HCT116 (cell line): ENCODE data around the gene MYO10.

Source experiments
- EGR1 ChIP-seq: IDR thresholded peaks from 2 replicates; pipeline ENCODE4 v1.6.1; 2012; ENCODE audit warnings: low read depth
- ELF1 ChIP-seq: IDR thresholded peaks from 2 replicates; pipeline ENCODE4 v1.6.1; 2012; ENCODE audit warnings: low read depth, borderline replicate concordance
- EZH2 ChIP-seq: fragments of 200-600 bp; sonication (generic); IDR thresholded peaks from 2 replicates; pipeline ENCODE4 v1.6.1; 2017; ENCODE audit warnings: antibody characterized with exemption, mixed run types
- EZH2phosphoT487 ChIP-seq: fragments of 200-600 bp; IDR thresholded peaks from 2 replicates; pipeline ENCODE4 v1.6.1; 2018; ENCODE audit warnings: antibody characterized with exemption, borderline replicate concordance
- JUND ChIP-seq: IDR thresholded peaks from 2 replicates; pipeline ENCODE4 v1.6.1; 2012
- POLR2A ChIP-seq: IDR thresholded peaks from 2 replicates; pipeline ENCODE4 v1.7.0; 2011; ENCODE audit warnings: borderline replicate concordance; ENCODE audit not compliant: insufficient read depth, insufficient read length; ENCODE audit errors: extremely low read depth
- POLR2AphosphoS5 ChIP-seq: IDR thresholded peaks from 2 replicates; pipeline ENCODE4 v1.6.1; 2011; ENCODE audit warnings: mild to moderate bottlenecking, low read depth, low read length, moderate library complexity
- SP1 ChIP-seq: IDR thresholded peaks from 2 replicates; pipeline ENCODE4 v1.6.1; 2012; ENCODE audit warnings: low read depth
- ZNF274 ChIP-seq: fragments of 200-500 bp; sonication (Bioruptor generic); IDR thresholded peaks from 2 replicates; pipeline ENCODE4 v1.6.1; 2014; ENCODE audit warnings: mild to moderate bottlenecking, low read depth, low read length, inconsistent platforms
- TF ChIP-seq, protein P1 (sequence below), 3 experiments: fragments of 200-600 bp in 1 of 3; sonication (generic) in 1 of 3; IDR thresholded peaks in 2 of 3; conservative IDR thresholded peaks in 1 of 3; 2 replicates each; pipeline ENCODE4 v1.5.1; 2012 to 2017; ENCODE audit warnings: low read depth in 2 of 3, low read length in 2 of 3, antibody characterized with exemption in 1 of 3, borderline replicate concordance in 1 of 3, control low read depth in 1 of 3, mild to moderate bottlenecking in 1 of 3, mixed read lengths in 1 of 3, mixed run types in 1 of 3, moderate library complexity in 1 of 3; ENCODE audit not compliant: insufficient read depth in 1 of 3
- TF ChIP-seq, protein P2 (sequence below): IDR thresholded peaks from 2 replicates; pipeline ENCODE4 v1.6.1; 2012
- TF ChIP-seq, protein P3 (sequence below): IDR thresholded peaks from 2 replicates; pipeline ENCODE4 v1.6.1; 2012; ENCODE audit warnings: low read depth

DNA sequence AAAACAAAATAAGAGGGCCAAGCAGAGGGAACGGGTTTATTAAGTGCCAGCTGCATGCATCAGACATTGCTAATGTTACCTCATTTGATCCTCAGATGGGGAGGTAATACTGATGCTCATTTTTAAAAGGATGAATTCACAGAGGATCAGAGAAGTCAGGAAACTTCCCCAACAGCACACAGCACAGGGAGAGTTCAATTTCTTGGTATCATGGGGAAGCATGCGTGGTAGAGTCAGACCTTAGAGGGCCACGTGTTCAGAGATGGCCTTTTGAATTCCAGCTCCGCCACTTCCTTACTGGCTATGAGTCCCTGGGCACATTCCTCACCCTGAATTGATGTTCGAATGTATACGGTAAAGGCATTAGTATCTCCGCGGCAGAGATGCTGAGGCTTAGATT lies 108.3 kb downstream of the MYO10 start:
- TF ChIP-seq EZH2 (no peak), SP1 (no peak), EGR1 (no peak), POLR2AphosphoS5 (no peak), POLR2A (no peak), EZH2phosphoT487 (no peak), JUND (no peak), ELF1 (no peak), ZNF274 (no peak)
- TF ChIP-seq, protein P1, sequence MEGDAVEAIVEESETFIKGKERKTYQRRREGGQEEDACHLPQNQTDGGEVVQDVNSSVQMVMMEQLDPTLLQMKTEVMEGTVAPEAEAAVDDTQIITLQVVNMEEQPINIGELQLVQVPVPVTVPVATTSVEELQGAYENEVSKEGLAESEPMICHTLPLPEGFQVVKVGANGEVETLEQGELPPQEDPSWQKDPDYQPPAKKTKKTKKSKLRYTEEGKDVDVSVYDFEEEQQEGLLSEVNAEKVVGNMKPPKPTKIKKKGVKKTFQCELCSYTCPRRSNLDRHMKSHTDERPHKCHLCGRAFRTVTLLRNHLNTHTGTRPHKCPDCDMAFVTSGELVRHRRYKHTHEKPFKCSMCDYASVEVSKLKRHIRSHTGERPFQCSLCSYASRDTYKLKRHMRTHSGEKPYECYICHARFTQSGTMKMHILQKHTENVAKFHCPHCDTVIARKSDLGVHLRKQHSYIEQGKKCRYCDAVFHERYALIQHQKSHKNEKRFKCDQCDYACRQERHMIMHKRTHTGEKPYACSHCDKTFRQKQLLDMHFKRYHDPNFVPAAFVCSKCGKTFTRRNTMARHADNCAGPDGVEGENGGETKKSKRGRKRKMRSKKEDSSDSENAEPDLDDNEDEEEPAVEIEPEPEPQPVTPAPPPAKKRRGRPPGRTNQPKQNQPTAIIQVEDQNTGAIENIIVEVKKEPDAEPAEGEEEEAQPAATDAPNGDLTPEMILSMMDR (IDR thresholded peaks at IDR 0.05 in 2 of 3, conservative IDR thresholded peaks at IDR 0.05 in 1 of 3; ENCODE audit: borderline replicate concordance in 1 of 3, insufficient read depth in 1 of 3, low read depth in 2 of 3, low read length in 2 of 3), result no peak
- TF ChIP-seq, protein P2, sequence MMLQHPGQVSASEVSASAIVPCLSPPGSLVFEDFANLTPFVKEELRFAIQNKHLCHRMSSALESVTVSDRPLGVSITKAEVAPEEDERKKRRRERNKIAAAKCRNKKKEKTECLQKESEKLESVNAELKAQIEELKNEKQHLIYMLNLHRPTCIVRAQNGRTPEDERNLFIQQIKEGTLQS, result no peak
- TF ChIP-seq, protein P3, sequence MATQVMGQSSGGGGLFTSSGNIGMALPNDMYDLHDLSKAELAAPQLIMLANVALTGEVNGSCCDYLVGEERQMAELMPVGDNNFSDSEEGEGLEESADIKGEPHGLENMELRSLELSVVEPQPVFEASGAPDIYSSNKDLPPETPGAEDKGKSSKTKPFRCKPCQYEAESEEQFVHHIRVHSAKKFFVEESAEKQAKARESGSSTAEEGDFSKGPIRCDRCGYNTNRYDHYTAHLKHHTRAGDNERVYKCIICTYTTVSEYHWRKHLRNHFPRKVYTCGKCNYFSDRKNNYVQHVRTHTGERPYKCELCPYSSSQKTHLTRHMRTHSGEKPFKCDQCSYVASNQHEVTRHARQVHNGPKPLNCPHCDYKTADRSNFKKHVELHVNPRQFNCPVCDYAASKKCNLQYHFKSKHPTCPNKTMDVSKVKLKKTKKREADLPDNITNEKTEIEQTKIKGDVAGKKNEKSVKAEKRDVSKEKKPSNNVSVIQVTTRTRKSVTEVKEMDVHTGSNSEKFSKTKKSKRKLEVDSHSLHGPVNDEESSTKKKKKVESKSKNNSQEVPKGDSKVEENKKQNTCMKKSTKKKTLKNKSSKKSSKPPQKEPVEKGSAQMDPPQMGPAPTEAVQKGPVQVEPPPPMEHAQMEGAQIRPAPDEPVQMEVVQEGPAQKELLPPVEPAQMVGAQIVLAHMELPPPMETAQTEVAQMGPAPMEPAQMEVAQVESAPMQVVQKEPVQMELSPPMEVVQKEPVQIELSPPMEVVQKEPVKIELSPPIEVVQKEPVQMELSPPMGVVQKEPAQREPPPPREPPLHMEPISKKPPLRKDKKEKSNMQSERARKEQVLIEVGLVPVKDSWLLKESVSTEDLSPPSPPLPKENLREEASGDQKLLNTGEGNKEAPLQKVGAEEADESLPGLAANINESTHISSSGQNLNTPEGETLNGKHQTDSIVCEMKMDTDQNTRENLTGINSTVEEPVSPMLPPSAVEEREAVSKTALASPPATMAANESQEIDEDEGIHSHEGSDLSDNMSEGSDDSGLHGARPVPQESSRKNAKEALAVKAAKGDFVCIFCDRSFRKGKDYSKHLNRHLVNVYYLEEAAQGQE, result no peak
